Endodermal cell (in vitro differentiated cells): Measurements from ENCODE around the gene MYPOP. TPM values are rescaled to one million over a fixed set of nuclear protein-coding genes. Genes with fewer than 3 reads are reported as not detected.

Experiments used
- DNase-seq: peaks from one replicate; pipeline ENCODE4 v3.0.0-alpha.2; 2017
- H3K27ac ChIP-seq: 2 replicates; pipeline ENCODE4 v1.5.1; 2013; ENCODE audit warnings: mild to moderate bottlenecking, low read depth, low read length, moderate library complexity
- H3K27me3 ChIP-seq: 2 replicates; pipeline ENCODE4 v1.6.1; 2013; ENCODE audit warnings: mild to moderate bottlenecking, low read length, moderate library complexity; ENCODE audit not compliant: insufficient read depth, control insufficient read depth, poor library complexity, severe bottlenecking
- H3K36me3 ChIP-seq: 2 replicates; pipeline ENCODE4 v1.7.0; 2013; ENCODE audit warnings: mild to moderate bottlenecking, low read length, moderate library complexity; ENCODE audit not compliant: control insufficient read depth, insufficient read depth
- H3K4me1 ChIP-seq: one replicate; pipeline ENCODE4 v1.7.0; 2013; ENCODE audit warnings: low read length; ENCODE audit not compliant: control insufficient read depth, insufficient read depth
- H3K4me3 ChIP-seq: 2 replicates; pipeline ENCODE4 v1.5.1; 2013; ENCODE audit warnings: mild to moderate bottlenecking, low read length, moderate library complexity
- H3K9ac ChIP-seq: 2 replicates; pipeline ENCODE4 v1.6.1; 2013; ENCODE audit warnings: mild to moderate bottlenecking, low read length, moderate library complexity; ENCODE audit not compliant: poor library complexity, severe bottlenecking; ENCODE audit errors: extremely low read depth
- H3K9me3 ChIP-seq: 2 replicates; pipeline ENCODE4 v1.6.1; 2013; ENCODE audit warnings: mild to moderate bottlenecking, low read length, moderate library complexity; ENCODE audit not compliant: control insufficient read depth
- H3K27ac Mint-ChIP-seq: 2 replicates; pipeline ENCODE4 v1.8.0; 2020; ENCODE audit warnings: mixed read lengths
- H3K27me3 Mint-ChIP-seq: 2 replicates; pipeline ENCODE4 v1.8.0; 2021; ENCODE audit warnings: mild to moderate bottlenecking, mixed read lengths; ENCODE audit not compliant: insufficient read depth
- H3K36me3 Mint-ChIP-seq: 2 replicates; pipeline ENCODE4 v1.8.0; 2020; ENCODE audit warnings: low read depth, mixed read lengths
- H3K4me1 Mint-ChIP-seq: 2 replicates; pipeline ENCODE4 v1.8.0; 2020; ENCODE audit warnings: mixed read lengths
- H3K4me3 Mint-ChIP-seq: 2 replicates; pipeline ENCODE4 v1.8.0; 2020; ENCODE audit warnings: mild to moderate bottlenecking, moderate library complexity, mixed read lengths
- H3K9me3 Mint-ChIP-seq: 2 replicates; pipeline ENCODE4 v1.8.0; 2020; ENCODE audit warnings: mild to moderate bottlenecking, mixed read lengths
- WGBS, 2 experiments: methylation state at CpG; one replicate each; pipeline versions ENCODE4 v1.1.5 to v1.1.7; 2013; ENCODE audit warnings: missing lambda C conversion rate in 2 of 2, mixed read lengths in 1 of 2; ENCODE audit not compliant: insufficient coverage in 1 of 2, insufficient read length in 1 of 2; 5-methylcytosine and 5-hydroxymethylcytosine counted together
- total RNA-seq, 2 donors: library from RNA; stranded (reverse); fragmentation: NEBNext Ultra II Directional in 1 of 2; extraction: Animal tissue kit (Norgen Biotek cat#: 25700) in 1 of 2; gene quantifications; 2 replicates in 1 of 2; 3 replicates in 1 of 2; pipeline ENCODE4 v1.2.1, GENCODE V29; 2021
- TF ChIP-seq, protein P1 (sequence below): fragments of 200-600 bp; sonication (generic); conservative IDR thresholded peaks from 2 replicates; pipeline ENCODE4 v1.5.0; 2021; ENCODE audit warnings: antibody characterized with exemption, mild to moderate bottlenecking

MYPOP gene
- total RNA-seq, 2 donors from 2014 or later, result 13.6 to 19.9 TPM

DNA sequence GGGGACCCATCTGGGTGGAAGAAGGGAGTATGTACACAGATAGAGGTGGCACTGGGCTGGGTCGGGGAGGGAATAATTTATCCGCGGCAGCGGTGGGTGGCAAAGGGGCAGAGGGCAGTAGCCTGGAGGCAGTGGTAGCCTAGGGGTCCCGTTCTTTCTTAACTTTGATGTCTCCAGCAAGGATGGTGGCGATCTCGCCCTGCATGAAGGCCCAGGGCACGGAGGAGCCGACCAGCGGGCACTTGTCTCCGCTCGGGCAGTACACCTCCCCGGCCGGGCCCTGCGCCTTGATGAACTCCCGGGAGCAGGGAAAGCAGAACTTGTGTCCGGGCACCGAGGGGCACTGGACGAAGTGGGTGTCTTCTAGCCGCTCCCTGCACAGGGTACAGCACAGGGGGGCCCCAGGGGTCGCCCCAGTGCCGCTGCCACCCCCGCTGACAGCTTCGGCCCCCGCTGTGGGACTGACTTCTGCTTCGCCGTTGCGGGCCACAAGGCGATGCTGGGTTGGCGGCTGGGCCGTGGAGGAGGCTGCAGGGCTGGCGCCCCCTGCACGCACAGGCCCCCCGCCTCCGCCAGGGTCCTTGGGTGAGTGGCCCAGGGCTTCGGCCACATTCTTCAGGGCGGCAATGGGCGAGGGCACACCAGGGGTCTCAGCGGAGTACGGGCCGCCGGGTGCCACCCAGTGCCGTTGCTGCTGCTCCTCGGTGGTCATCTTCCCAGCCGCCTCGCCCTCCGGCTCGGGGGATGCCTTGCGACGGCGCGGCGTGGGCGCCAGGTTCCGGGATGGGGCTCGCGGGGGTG lies 18.3 kb downstream of the MYPOP start:
- H3K36me3 ChIP-seq, result peaks cover 3% of the 10 kb centered on the region
- H3K9me3 ChIP-seq, result no peaks in the 10 kb centered on the region
- TF ChIP-seq, protein P1, sequence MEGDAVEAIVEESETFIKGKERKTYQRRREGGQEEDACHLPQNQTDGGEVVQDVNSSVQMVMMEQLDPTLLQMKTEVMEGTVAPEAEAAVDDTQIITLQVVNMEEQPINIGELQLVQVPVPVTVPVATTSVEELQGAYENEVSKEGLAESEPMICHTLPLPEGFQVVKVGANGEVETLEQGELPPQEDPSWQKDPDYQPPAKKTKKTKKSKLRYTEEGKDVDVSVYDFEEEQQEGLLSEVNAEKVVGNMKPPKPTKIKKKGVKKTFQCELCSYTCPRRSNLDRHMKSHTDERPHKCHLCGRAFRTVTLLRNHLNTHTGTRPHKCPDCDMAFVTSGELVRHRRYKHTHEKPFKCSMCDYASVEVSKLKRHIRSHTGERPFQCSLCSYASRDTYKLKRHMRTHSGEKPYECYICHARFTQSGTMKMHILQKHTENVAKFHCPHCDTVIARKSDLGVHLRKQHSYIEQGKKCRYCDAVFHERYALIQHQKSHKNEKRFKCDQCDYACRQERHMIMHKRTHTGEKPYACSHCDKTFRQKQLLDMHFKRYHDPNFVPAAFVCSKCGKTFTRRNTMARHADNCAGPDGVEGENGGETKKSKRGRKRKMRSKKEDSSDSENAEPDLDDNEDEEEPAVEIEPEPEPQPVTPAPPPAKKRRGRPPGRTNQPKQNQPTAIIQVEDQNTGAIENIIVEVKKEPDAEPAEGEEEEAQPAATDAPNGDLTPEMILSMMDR, result no peak
- no peak overlapping the region for H3K27ac ChIP-seq
- peak; percentile 66 for DNase-seq
- peaks cover 30% of the 10 kb centered on the region for H3K4me1 Mint-ChIP-seq
- peaks cover 6% of the 10 kb centered on the region for H3K4me1 ChIP-seq
- 94 to 95% methylated on average over 39 to 57 of the region's 57 CpGs for WGBS, 2 experiments
- H3K36me3 Mint-ChIP-seq, result no peaks in the 10 kb centered on the region
- H3K4me3 Mint-ChIP-seq, result peak overlapping the region; percentile 63
- H3K27me3 ChIP-seq, result no peaks in the 10 kb centered on the region
- H3K9me3 Mint-ChIP-seq, result no peaks in the 10 kb centered on the region
- peak overlapping the region; percentile 49 for H3K4me3 ChIP-seq
- no peak overlapping the region for H3K27ac Mint-ChIP-seq
- no peak overlapping the region for H3K9ac ChIP-seq
- no peaks in the 10 kb centered on the region for H3K27me3 Mint-ChIP-seq

DNA sequence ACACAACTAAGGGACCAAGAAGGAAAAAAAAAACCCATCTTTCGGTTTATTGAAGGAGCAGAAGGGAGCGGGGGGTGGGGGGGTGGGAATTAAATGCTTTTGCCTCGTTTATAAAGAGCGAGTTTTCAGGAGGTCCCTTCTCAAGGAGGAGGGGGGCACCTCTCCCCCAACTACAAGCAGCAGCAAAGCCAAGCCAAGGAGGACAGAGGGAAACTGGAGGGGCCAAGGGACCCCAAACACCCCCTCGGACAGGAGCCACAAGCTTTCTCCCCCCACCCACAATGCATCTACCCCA lies 18.9 kb downstream of the MYPOP start:
- no peaks in the 10 kb centered on the region for H3K36me3 Mint-ChIP-seq
- Histone ChIP-seq H3K27ac (no peak overlapping the region), H3K4me3 (peak overlapping the region; percentile 49), H3K9me3 (no peaks in the 10 kb centered on the region), H3K36me3 (peaks cover 3% of the 10 kb centered on the region), H3K4me1 (peaks cover 6% of the 10 kb centered on the region), H3K27me3 (no peaks in the 10 kb centered on the region), H3K9ac (no peak overlapping the region)
- peaks cover 32% of the 10 kb centered on the region for H3K4me1 Mint-ChIP-seq
- 7% methylated on average over 2 of the region's 5 CpGs; no CpG with 5 or more reads in 1 of the 2 experiments for WGBS, 2 experiments
- DNase-seq, result peak; percentile 50
- H3K9me3 Mint-ChIP-seq, result no peaks in the 10 kb centered on the region
- peak overlapping the region; percentile 84 for H3K27ac Mint-ChIP-seq
- peak overlapping the region; percentile 63 for H3K4me3 Mint-ChIP-seq
- no peaks in the 10 kb centered on the region for H3K27me3 Mint-ChIP-seq
- TF ChIP-seq, protein P1, result peak; percentile 16

DNA sequence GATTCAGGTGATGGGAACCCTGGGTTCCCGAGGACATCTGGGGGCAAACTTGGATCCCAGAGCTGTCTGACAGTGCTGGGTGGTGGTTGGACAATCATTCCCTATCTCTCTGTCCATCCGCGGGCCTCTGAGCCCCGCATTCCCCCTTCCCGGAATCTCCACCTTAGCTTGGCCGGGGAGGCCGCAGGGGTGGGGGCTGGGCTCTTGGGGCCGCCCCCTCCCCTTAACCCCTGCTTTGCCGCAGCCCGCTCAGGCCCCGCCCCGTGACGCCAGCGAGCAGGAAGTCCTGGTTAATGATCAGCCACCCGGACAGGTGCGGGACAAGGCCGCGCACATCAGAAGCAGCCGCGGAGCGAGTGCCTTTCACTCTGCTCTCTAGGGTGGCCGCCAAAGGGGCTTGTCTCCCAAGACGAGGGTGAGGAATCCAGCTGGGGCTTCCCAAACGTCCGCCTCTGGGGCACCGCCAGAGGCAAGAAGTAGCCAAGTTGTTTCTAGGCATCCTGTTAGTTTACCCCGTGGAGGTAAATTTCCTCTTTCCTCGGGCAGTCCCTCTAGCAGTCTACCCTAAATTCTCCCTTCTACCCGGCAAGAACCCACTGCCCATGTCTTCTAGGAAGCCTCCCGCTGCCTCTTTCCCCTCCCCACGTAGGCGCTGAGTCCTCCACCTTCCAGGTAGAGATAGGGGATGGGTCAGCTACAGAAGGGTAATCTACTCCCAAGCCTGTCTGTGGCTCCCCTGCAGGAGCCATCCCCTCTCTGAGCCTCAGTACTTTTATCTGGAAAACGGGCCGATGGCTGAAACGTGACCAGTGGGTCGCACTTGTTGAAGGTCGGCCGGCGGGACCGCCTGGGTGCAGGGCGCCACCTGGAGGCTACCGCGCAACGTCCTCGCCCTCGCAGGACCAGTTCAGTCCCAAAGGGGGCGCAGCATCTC lies 19.5 kb downstream of the MYPOP start:
- H3K27ac Mint-ChIP-seq, result peak overlapping the region; percentile 84
- peaks cover 36% of the 10 kb centered on the region for H3K4me1 Mint-ChIP-seq
- peaks cover 6% of the 10 kb centered on the region for H3K4me1 ChIP-seq
- peak overlapping the region; percentile 63 for H3K4me3 Mint-ChIP-seq
- H3K9me3 Mint-ChIP-seq, result no peaks in the 10 kb centered on the region
- H3K27me3 ChIP-seq, result no peaks in the 10 kb centered on the region
- peak; percentile 98 for DNase-seq
- H3K27ac ChIP-seq, result peak overlapping the region; percentile 42
- H3K9me3 ChIP-seq, result no peaks in the 10 kb centered on the region
- no peaks in the 10 kb centered on the region for H3K27me3 Mint-ChIP-seq
- peaks cover 3% of the 10 kb centered on the region for H3K36me3 ChIP-seq
- peak overlapping the region; percentile 84 for H3K9ac ChIP-seq
- peak overlapping the region; percentile 88 for H3K4me3 ChIP-seq
- WGBS, 2 experiments, result 2 to 6% methylated on average over 21 to 46 of the region's 47 CpGs
- TF ChIP-seq, protein P1, result peak; percentile 97
- H3K36me3 Mint-ChIP-seq, result no peaks in the 10 kb centered on the region
